HG02763 (cell line): Measurements from ENCODE around the gene PARVG.

Experiments
- ATAC-seq: cut with Tn5 transposase; IDR thresholded peaks from one replicate; pipeline ENCODE4 v1.9.1; 2021; ENCODE audit warnings: mild to moderate bottlenecking, moderate library complexity; ENCODE audit not compliant: unreplicated experiment

Gene PARVG

DNA sequence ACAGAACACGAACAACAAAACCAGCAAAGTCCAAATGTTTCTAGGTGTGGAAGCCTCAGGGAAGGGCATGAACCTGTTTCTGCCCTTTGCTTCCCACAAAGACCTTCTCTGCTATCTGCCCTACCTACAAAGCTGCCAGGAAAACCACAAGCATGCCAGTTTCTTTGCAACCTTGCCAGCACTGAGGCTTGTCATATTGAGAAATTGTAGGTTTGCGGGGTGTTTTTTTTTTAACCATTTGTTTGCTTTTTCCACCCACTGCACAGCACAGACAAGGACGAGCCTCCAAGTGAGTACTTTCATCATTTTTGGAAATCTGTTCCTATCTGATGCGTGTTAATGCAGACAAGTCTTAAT is 12.8 kb downstream of the PARVG start:
- no peak for ATAC-seq

DNA sequence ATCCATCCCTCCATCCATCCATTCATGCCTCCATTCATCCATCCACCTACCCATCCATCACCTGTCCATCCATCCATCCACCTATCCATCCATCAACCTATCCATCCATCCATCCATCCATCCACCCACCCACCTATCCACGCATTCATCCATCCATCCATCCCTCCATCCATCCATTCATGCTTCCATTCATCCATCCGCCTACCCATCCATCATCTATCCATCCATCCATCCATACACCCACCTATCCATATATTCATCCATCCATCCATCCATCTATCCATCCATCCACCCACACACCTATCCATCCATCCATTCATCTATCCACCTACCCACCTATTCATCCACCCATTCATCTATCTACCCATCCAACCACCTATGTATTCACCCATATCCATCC is 13.8 kb downstream of the PARVG start:
- no peak for ATAC-seq

DNA sequence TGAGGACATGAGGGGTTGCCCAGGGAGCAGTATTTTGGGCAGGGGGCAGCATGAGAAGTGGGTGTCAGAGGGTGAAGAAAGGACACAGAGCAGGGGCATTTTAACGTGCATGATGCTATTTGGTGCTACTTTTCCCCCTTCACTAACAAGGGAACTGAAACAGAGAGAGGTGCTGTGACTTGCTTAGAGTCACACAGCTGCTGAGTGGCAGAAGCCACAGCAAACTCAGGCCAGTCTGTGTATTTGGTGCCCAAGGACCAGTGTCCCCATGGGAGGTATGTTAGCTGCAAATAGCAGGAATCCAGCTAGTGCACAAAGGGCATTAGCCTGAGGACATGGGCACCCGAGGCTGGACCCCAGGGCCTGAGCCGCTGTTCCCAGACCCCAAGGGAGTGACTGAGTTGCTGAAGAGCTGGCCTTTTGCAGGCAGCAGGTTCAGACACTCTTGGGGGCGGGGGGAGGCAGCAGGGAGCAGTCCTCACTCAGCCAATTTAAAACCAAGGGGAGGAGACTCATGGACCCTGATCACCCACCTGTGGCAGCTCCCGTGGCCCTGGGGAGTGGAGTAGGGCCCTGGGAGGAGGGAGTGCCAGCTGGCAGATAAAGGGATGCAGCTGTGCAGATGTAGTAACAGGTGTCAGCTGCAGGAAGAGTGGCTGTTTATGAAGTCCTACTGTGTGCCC is 14.6 kb downstream of the PARVG start:
- no peak for ATAC-seq

GRCh38 chr22:44196241-44196640 is 15.5 kb downstream of the PARVG start:
- no peak for ATAC-seq

- ATAC-seq: no peak
Measured at GRCh38 chr22:44196731-44197131, 16.0 kb downstream of the PARVG start.

DNA sequence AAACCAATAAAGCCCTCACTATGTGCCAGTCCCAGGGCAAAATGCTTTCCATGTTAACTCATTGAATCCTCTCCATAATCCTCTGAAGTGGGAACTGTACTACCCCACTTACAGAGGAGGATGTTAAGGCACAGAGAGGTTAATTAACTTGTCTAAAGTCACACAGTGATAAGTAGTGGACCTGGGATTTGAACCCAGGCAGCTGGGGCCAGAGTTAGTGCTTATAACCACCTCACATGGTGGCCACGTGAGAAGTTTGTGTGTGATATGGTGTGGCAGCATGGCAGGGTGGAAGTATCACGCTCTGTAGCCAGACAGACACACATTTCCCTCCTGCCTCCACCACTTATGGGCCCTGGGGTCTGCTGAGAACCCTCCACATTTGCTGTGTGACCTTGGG is 16.5 kb downstream of the PARVG start:
- ATAC-seq: no peak

DNA sequence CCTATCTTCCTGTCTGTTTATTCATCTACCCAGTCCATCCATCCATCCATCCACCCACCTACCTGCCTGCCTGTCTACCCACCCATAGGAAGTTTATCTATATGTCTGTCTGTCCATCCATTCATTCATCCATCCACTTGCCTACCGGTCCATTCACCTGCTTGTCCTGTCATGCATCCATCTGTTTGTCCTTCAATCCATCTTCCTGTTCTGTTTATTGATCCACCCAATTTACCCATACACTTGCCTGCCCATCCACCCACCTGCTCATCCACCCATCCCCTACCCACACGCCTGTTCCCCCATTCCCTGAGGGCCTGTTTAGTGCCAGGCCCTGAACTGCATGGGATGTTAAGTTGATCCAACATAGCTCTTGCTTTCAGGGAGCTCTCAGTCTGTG is 18.4 kb downstream of the PARVG start:
- ATAC-seq: no peak

GRCh38 chr22:44199866-44200265 is 19.1 kb downstream of the PARVG start:
- ATAC-seq: no peak

DNA sequence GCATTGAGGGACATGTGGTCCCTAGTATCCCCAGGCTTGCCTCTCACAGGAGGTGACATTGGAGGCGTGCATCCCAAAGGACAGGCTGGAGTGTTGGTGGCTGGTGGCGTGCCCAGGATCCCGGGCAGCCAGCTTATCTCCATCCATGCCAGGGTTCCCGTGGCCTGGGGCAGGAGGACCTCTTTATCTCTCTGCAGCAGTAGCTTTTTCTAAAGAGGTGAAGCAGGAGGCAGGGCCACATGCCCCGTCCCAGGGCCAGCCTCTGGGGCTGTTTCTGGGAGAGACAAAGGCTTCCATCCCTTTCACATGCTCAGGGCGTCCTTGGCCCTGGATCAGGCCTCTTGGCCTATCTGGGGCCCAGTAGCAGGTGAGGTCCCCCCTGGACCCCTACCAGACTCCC is 19.7 kb downstream of the PARVG start:
- no peak for ATAC-seq

DNA sequence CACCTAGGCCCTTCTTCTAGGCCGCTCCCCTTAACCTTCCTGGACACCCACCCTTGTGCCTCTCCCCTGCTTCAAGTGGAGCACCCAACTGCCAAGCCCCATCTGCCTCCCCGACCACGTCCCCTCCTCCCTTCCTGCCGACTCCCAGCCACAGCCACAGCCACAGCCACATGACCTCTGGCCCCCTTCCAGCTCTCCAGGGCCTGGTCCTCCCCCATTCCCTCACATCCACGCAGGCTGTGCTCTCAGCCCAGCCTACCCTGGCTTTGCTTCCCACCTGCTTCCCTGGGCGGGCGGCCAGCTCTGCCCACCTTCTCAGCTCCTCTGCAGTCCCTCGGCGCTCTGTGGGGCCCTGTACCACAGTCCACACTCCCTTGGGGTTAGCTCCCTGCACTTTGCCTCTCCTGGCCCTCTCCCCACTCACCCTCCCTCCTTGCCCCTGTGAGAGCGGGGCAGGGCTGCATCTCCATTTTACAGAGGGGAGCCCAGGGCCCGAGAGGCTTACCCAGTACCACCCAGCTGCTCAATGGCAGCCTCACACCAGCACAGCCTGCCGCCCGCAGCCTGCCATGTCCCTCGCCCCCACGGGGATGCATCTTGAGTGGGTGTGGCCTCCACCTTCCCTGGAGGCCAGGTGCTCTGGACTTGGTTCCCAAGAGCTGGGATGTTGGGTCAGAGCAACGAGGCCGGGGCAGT is 20.3 kb downstream of the PARVG start:
- no peak for ATAC-seq

DNA sequence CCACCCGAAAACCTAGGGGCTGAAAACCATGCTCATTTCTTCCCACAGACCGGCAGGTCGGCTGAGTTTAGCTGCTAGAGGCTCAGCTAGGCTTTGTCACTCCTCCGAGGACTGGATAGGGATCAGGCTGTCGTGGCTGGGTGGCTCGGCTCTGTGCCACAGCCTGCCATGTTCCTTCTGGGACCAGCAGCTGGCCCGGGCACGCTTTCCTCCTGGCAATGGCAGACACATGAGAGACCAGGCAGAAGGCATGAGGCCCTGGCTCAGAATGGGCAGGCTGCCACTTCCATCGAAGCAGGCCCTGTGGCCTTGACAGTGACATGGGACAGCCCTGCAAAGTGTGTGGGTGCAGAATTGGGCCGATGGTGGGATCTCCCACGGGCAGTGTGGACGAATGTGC is 20.9 kb downstream of the PARVG start:
- no peak for ATAC-seq

- ATAC-seq: no peak
Measured at GRCh38 chr22:44202261-44202789, 21.6 kb downstream of the PARVG start.

- ATAC-seq: no peak
Measured at GRCh38 chr22:44203203-44203602, 22.5 kb downstream of the PARVG start.

GRCh38 chr22:44204739-44205515 is 24.2 kb downstream of the PARVG start:
- ATAC-seq: no peak

DNA sequence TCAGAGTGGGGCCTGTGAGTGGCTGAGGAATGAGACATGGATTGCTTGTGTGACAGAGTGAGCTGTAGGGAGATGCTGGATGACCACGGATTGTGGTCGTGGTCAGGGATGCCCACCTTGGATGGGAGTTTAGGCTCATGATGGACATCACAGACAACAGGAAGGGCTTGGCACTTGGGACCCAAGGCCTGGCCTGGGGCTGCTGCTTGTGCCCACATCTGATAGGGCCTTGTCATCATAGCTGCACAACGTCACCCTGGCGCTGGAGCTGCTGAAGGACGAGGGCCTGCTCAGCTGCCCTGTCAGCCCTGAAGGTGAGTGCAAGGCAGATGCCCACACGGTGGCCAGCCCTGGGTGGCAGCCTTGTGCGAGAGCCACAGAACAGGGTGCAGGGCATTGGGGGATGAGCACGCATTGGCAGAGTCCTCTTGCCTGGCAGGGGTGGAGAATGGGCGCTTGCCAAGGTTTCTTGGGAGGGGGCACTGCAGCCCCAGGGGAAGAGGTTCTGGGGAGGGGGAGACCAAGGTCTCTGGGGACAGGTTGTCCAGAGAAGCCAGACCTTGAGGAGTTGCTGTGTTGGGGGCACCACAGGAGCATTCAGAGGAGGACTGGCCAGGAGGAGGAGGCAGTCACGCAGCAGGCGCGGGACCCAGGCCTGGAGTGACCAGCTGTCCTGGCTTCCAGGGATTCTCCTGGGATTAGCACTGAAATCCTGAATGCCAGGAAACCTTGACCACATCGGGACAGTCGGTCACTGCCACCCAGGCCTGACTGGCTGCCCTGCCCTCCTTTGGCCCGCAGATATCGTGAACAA is 25.0 kb downstream of the PARVG start:
- no peak for ATAC-seq

DNA sequence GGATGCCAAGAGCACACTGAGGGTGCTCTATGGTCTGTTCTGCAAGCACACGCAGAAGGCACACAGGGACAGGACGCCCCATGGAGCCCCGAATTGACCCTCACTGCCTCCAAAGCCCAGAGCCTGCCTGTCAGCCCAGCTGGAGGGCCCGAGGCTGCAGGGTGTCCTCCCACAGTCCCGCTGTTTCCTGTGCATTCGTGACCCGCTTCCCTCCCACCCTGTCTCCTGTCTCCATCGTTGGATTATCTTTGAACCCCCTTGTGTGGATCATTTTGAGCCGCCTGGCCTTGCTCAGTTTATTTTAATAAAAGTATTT is 25.6 kb downstream of the PARVG start:
- no peak for ATAC-seq

GRCh38 chr22:44206696-44207095 is 26.0 kb downstream of the PARVG start:
- no peak for ATAC-seq

GRCh38 chr22:44207173-44207980 is 26.7 kb downstream of the PARVG start:
- ATAC-seq: no peak

- no peak for ATAC-seq
Measured at GRCh38 chr22:44207981-44208317, 27.2 kb downstream of the PARVG start.

DNA sequence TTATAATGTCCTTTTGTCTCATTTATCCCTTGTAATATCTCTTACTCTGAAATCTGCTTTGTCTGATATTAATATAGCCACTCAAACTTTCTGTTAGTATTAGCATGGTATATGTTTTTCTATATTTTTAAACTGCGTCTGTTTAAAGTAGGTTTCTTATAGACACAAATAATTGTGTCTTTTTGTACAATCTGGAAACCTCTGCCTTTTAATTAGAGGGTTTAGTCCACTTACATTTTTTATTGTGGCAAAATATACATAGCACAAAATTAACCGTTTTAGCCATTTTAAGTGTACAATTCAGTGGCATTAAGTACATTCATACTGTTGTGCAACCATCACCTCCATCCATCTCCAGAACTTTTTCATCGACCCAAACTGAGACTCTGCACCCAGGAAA is 28.6 kb downstream of the PARVG start:
- ATAC-seq: no peak
